PC-3 (cell line): ENCODE results near the gene ZSCAN18. TPM values are rescaled to one million over a fixed set of nuclear protein-coding genes. Genes with fewer than 3 reads are reported as not detected.

Experiments used
- ATAC-seq: fragments of 200-7000 bp; cut with Tn5 transposase; 2 replicates; pipeline ENCODE4 v1.9.1; 2020; ENCODE audit warnings: mild to moderate bottlenecking, moderate library complexity
- BruUV-seq: library from RNA; stranded (reverse); fragments of 400-500 nt; replicated peaks from 2 replicates; lab custom pipeline; 2021; lab: Mats Ljungman, UMichigan
- CTCF ChIA-PET: fragments of 300-600 bp; sonication (Branson Sonifier 250); formaldehyde crosslinking; loops from one replicate; lab custom pipeline; 2022; ENCODE audit warnings: antibody characterized with exemption; lab: Charles Lee
- POLR2A ChIA-PET: fragments of 300-600 bp; sonication (Branson Sonifier 250); formaldehyde crosslinking; loops from one replicate; lab custom pipeline; 2022; ENCODE audit warnings: antibody characterized with exemption; ENCODE audit not compliant: unreplicated experiment; lab: Charles Lee
- DNase-seq: peaks from one replicate; pipeline ENCODE4 v3.0.0-alpha.2; 2015
- H2AFZ ChIP-seq: fragments of 300-600 bp; sonication (generic); 2 replicates; pipeline ENCODE4 v1.6.0; 2016; ENCODE audit warnings: antibody characterized with exemption, low read length
- H3F3A ChIP-seq: fragments of 300-600 bp; sonication (generic); one replicate; pipeline ENCODE4 v1.6.0; 2017; ENCODE audit warnings: antibody characterized with exemption, low read length, control low read depth, mild to moderate bottlenecking; ENCODE audit not compliant: unreplicated experiment
- H3K27ac ChIP-seq: fragments of 300-600 bp; sonication (generic); 2 replicates; pipeline ENCODE4 v1.5.1; 2016; ENCODE audit warnings: mild to moderate bottlenecking, low read length
- H3K27me3 ChIP-seq: fragments of 300-600 bp; sonication (generic); 2 replicates; pipeline ENCODE4 v1.6.1; 2016; ENCODE audit warnings: low read length, mixed read lengths
- H3K36me3 ChIP-seq: fragments of 300-600 bp; sonication (generic); 2 replicates; pipeline ENCODE4 v1.6.1; 2016; ENCODE audit warnings: low read depth, mixed run types, low read length, mixed read lengths
- H3K4me1 ChIP-seq: fragments of 300-600 bp; sonication (generic); 2 replicates; pipeline ENCODE4 v1.5.1; 2016; ENCODE audit warnings: low read length; ENCODE audit not compliant: insufficient read depth
- H3K4me2 ChIP-seq: fragments of 300-600 bp; sonication (generic); 2 replicates; pipeline ENCODE4 v1.6.0; 2016; ENCODE audit warnings: low read length
- H3K4me3 ChIP-seq: fragments of 300-600 bp; sonication (generic); 2 replicates; pipeline ENCODE4 v1.5.1; 2016; ENCODE audit warnings: mild to moderate bottlenecking, low read length, mixed read lengths
- H3K79me2 ChIP-seq: fragments of 300-600 bp; sonication (generic); 2 replicates; pipeline ENCODE4 v1.6.1; 2017; ENCODE audit warnings: low read length, mixed read lengths
- H3K9ac ChIP-seq: fragments of 300-600 bp; sonication (generic); 2 replicates; pipeline ENCODE4 v1.6.0; 2016; ENCODE audit warnings: mild to moderate bottlenecking, low read length
- H3K9me2 ChIP-seq: fragments of 300-600 bp; sonication (generic); replicated peaks from 2 replicates; pipeline ENCODE4 v1.6.1; 2016; ENCODE audit warnings: mixed run types, low read length, mixed read lengths
- H3K9me3 ChIP-seq: fragments of 300-600 bp; sonication (generic); 2 replicates; pipeline ENCODE4 v1.6.1; 2016; ENCODE audit warnings: low read length, mixed read lengths
- H4K20me1 ChIP-seq: fragments of 300-600 bp; sonication (generic); 2 replicates; pipeline ENCODE4 v1.6.1; 2016; ENCODE audit warnings: low read length, mixed read lengths
- CTCF ChIP-seq: fragments of 300-600 bp; sonication (generic); conservative IDR thresholded peaks from 2 replicates; pipeline ENCODE4 v1.5.1; 2017; ENCODE audit warnings: antibody characterized with exemption, low read depth, mild to moderate bottlenecking, low read length
- EZH2 ChIP-seq: fragments of 300-600 bp; sonication (generic); IDR thresholded peaks from one replicate; pipeline ENCODE4 v1.6.1; 2017; ENCODE audit warnings: antibody characterized with exemption, mild to moderate bottlenecking, low read length; ENCODE audit not compliant: unreplicated experiment
- EZH2phosphoT487 ChIP-seq: fragments of 300-600 bp; sonication (generic); IDR thresholded peaks from 2 replicates; pipeline ENCODE4 v1.6.1; 2018; ENCODE audit warnings: mild to moderate bottlenecking, antibody characterized with exemption, low read length, borderline replicate concordance
- intact Hi-C: fragments of 100-400 bp; cut with micrococcal nuclease; formaldehyde crosslinking; loops from 2 replicates; pipeline ENCODE4 v1.9.0; 2023
- total RNA-seq: library from RNA; depleted of rRNA; stranded (reverse); fragments of >200 nt; gene quantifications from 2 replicates; pipeline ENCODE4 v1.2.3, GENCODE V29; 2014

Gene ZSCAN18
- total RNA-seq, 1 experiment from 2014 or later = 0.66 TPM

- ATAC-seq = no peak
- intact Hi-C loops = no loop called here
Observed at GRCh38 chr19:58089846-58090245, 8.2 kb downstream of the ZSCAN18 start.

GRCh38 chr19:58088521-58089052, 9.4 kb downstream of the ZSCAN18 start:
- H3K27me3 ChIP-seq = no peaks in the 10 kb centered on the region
- no peak for DNase-seq
- BruUV-seq = no TSS peak
- H3K9me3 ChIP-seq = peaks cover 50% of the 10 kb centered on the region
- H3K9ac ChIP-seq = no peak overlapping the region
- intact Hi-C loops = no loop called here
- H3K9me2 ChIP-seq = no peaks in the 10 kb centered on the region
- CTCF ChIA-PET = no interaction called here
- no peaks in the 10 kb centered on the region for H4K20me1 ChIP-seq
- H3K4me3 ChIP-seq = no peak overlapping the region
- H3K27ac ChIP-seq = no peak overlapping the region
- POLR2A ChIA-PET = no interaction called here
- no peak for ATAC-seq
- H3K36me3 ChIP-seq = no peaks in the 10 kb centered on the region; the same call in 1 of the 2 replicates
- H3K4me1 ChIP-seq = no peaks in the 10 kb centered on the region
- no peak for TF ChIP-seq CTCF
- no peak for TF ChIP-seq EZH2
- no peak for TF ChIP-seq EZH2phosphoT487
- H2AFZ ChIP-seq = no peak overlapping the region
- no peaks in the 10 kb centered on the region for H3K79me2 ChIP-seq
- no peak overlapping the region for H3K4me2 ChIP-seq
- H3F3A ChIP-seq = no peaks in the 10 kb centered on the region

More at GRCh38 chr19:58089846-58090245, 8.2 kb downstream of the ZSCAN18 start:
- ChIA-PET CTCF (no interaction called here), POLR2A (no interaction called here)
- Histone ChIP-seq H3K27ac (no peak overlapping the region), H3K9me3 (peaks cover 51% of the 10 kb centered on the region), H2AFZ (no peak overlapping the region), H3K36me3 (no peaks in the 10 kb centered on the region; the same call in 1 of the 2 replicates), H4K20me1 (no peaks in the 10 kb centered on the region), H3K9ac (no peak overlapping the region), H3K4me3 (no peak overlapping the region), H3K4me1 (no peaks in the 10 kb centered on the region), H3K9me2 (no peaks in the 10 kb centered on the region), H3K27me3 (no peaks in the 10 kb centered on the region), H3K79me2 (no peaks in the 10 kb centered on the region), H3F3A (no peaks in the 10 kb centered on the region), H3K4me2 (no peak overlapping the region)
- no peak for TF ChIP-seq EZH2phosphoT487
- no peak for TF ChIP-seq EZH2
- TF ChIP-seq CTCF = no peak
- DNase-seq = no peak
- BruUV-seq = no TSS peak
